ENCODE results near the gene LY9. TPM values are rescaled to one million over a fixed set of nuclear protein-coding genes. Genes with fewer than 3 reads are reported as not detected.

The LY9 gene
- total RNA-seq: not detected in 2 replicates

GRCh38 chr1:160795951-160796383 is at the start of gene LY9:
Gene LY9, plus strand, starts transcription at chr1:160796174. Its CDS starts 14 bp downstream, at chr1:160796188.

DNA sequence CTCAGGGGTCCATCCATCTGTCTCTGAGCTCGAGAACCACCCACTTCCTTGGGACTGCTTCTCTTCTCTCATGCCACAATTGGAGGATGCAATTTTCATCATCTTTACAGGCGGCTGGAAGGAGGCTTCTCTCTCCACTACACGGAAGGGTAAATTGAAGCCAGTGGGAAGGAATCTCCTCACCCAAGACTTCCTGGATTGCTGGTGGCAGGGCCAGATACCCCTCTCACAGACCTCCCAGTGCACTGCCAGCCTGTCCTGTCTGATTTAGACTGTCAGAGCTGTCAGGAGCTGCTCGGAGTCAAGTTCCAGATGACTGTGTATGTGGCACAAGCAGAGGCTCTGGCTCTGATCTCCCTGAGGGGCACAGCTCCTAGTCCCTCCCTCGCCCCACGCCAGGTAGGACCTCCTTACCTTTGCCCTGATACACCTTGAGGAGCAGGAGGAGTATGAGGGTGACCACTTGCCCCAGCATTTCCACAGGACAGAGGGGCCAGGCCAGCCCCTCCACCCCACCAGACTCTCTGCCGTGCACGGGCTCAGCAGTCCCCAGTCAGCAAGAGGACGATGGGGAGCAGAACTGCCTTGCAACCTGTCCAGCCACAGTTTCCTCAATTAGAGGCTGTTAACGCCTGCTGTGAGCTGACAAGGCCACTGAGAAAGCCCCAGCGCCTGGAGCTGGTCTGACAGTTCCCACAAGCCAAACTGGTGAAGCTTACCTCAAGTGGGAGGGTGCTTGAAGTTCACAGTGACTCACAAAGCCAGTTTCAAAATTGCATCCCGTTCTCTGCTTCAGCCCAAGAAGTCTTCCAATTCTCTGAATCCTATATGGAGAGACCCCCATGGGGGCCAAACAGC is 66.5 kb downstream of the LY9 start, which contains the start of gene CD244:
CD244 (minus strand) TSS at position 685 of the 858 bp plus-strand sequence; CDS start at position 475, 210 bp downstream.

Other genes with a start within 250 kb of the LY9 start
- not detected in 2 replicates for gene CD84, start 216.7 kb upstream of the LY9 start, total RNA-seq
- gene SLAMF1, start 149.1 kb upstream of the LY9 start, total RNA-seq: not detected in 2 replicates
- gene CD48, start 84.4 kb upstream of the LY9 start, total RNA-seq: not detected in 2 replicates
- gene SLAMF7, start 56.9 kb upstream of the LY9 start, total RNA-seq: not detected in 2 replicates
- not detected in 2 replicates for gene CD244, start 66.7 kb downstream of the LY9 start, total RNA-seq
- gene ITLN1, start 89.0 kb downstream of the LY9 start, total RNA-seq: not detected in 2 replicates
- gene ITLN2, start 158.6 kb downstream of the LY9 start, total RNA-seq: not detected in 2 replicates
- gene F11R, start 225.0 kb downstream of the LY9 start, total RNA-seq: 0.74 and 1.2 TPM in 2 replicates
- gene TSTD1, start 242.8 kb downstream of the LY9 start, total RNA-seq: 4.2 and 4.6 TPM in 2 replicates
- gene USF1, start 249.8 kb downstream of the LY9 start, total RNA-seq: 38.2 and 38.5 TPM in 2 replicates

All from bronchus fibroblast of lung (primary cell).